HepG2 (cell line): ENCODE data around the gene SPN. TPM values are rescaled to one million over a fixed set of nuclear protein-coding genes. Genes with fewer than 3 reads are reported as not detected.
A peak's percentile ranks its signal among the peaks of the same experiment; 100 is the strongest.

Experiments
- CBFB ChIP-seq: sonication (generic); formaldehyde crosslinking; IDR thresholded peaks from 2 replicates; pipeline ENCODE4 v1.4.0; 2020; ENCODE audit warnings: missing genetic modification reagents
- EZH2 ChIP-seq: conservative IDR thresholded peaks from 2 replicates; pipeline ENCODE4 v1.6.1; 2012; ENCODE audit warnings: mild to moderate bottlenecking, low read depth, low read length, moderate library complexity
- GATA4 ChIP-seq: sonication (generic); IDR thresholded peaks from 2 replicates; pipeline ENCODE4 v1.6.1; 2016; ENCODE audit warnings: antibody characterized with exemption, low read depth, borderline replicate concordance
- MATR3 ChIP-seq: sonication (generic); formaldehyde crosslinking; IDR thresholded peaks from 2 replicates; pipeline ENCODE4 v1.4.0; 2020; ENCODE audit warnings: missing genetic modification reagents
- MED1 ChIP-seq: sonication (generic); formaldehyde crosslinking; IDR thresholded peaks from 2 replicates; pipeline ENCODE4 v1.4.0; 2020; ENCODE audit warnings: missing genetic modification reagents
- NR3C1 ChIP-seq: sonication (generic); formaldehyde crosslinking; IDR thresholded peaks from 2 replicates; pipeline ENCODE4 v1.4.0; 2020; ENCODE audit warnings: missing genetic modification reagents
- RAD51 ChIP-seq: fragments of 450-650 bp; IDR thresholded peaks from 2 replicates; pipeline ENCODE4 v1.6.1; 2016; ENCODE audit warnings: borderline replicate concordance
- SOX5 ChIP-seq: IDR thresholded peaks from 2 replicates; pipeline ENCODE4 v1.6.1; 2016; ENCODE audit warnings: borderline replicate concordance
- ZNF260 ChIP-seq: sonication (generic); formaldehyde crosslinking; IDR thresholded peaks from 2 replicates; pipeline ENCODE4 v1.4.0; 2020; ENCODE audit warnings: missing genetic modification reagents, low read depth, mild to moderate bottlenecking, borderline replicate concordance
- polyA plus RNA-seq, 8 experiments: library from polyadenylated mRNA; depleted of rRNA in 3 of 8; stranded (reverse) in 7 of 8; unstranded in 1 of 8; fragments of >200 nt; fragmentation: Illumina TruSeq in 4 of 8; extraction: Trizol in 4 of 8; gene quantifications; 2 replicates each; pipeline versions ENCODE4 v1.2.1 to v1.2.3, GENCODE V29; 2011 to 2016; ENCODE audit warnings: low read depth in 4 of 8, missing spikeins in 1 of 8, mixed read lengths in 1 of 8; ENCODE audit not compliant: insufficient read depth in 1 of 8
- total RNA-seq, 5 experiments: library from RNA; depleted of rRNA; stranded (reverse); fragments of >200 nt; fragmentation: Illumina TruSeq; extraction: Trizol; gene quantifications; 2 replicates each; pipeline ENCODE4 v1.2.3, GENCODE V29; 2016; ENCODE audit warnings: low read depth in 1 of 5
- TF ChIP-seq, protein P1 (sequence below): sonication (generic); formaldehyde crosslinking; IDR thresholded peaks from 2 replicates; pipeline ENCODE4 v1.4.0; 2020; ENCODE audit warnings: mild to moderate bottlenecking, missing genetic modification reagents
- TF ChIP-seq, protein P2 (sequence below): sonication (generic); formaldehyde crosslinking; IDR thresholded peaks from 2 replicates; pipeline ENCODE4 v1.4.0; 2020; ENCODE audit warnings: missing genetic modification reagents
- TF ChIP-seq, protein P3 (sequence below): sonication (generic); formaldehyde crosslinking; IDR thresholded peaks from 2 replicates; pipeline ENCODE4 v1.4.0; 2020; ENCODE audit warnings: missing genetic modification reagents
- TF ChIP-seq, protein P4 (sequence below): IDR thresholded peaks from 2 replicates; pipeline ENCODE4 v1.6.1; 2012; ENCODE audit warnings: low read depth, low read length, improper control_type of control experiment
- TF ChIP-seq, protein P5 (sequence below): fragments of 450-650 bp; IDR thresholded peaks from 2 replicates; pipeline ENCODE4 v1.6.1; 2016
- TF ChIP-seq, protein P6 (sequence below): IDR thresholded peaks from 2 replicates; pipeline ENCODE4 v1.6.1; 2016; ENCODE audit warnings: missing compliant biosample characterization, missing genetic modification reagents, borderline replicate concordance

The SPN gene
- total and polyA plus RNA-seq, 2 of the 13 experiments (the other 11 are each of a cell fraction or from before 2014, with no cell fraction given), result 0.22 to 1.6 TPM

DNA sequence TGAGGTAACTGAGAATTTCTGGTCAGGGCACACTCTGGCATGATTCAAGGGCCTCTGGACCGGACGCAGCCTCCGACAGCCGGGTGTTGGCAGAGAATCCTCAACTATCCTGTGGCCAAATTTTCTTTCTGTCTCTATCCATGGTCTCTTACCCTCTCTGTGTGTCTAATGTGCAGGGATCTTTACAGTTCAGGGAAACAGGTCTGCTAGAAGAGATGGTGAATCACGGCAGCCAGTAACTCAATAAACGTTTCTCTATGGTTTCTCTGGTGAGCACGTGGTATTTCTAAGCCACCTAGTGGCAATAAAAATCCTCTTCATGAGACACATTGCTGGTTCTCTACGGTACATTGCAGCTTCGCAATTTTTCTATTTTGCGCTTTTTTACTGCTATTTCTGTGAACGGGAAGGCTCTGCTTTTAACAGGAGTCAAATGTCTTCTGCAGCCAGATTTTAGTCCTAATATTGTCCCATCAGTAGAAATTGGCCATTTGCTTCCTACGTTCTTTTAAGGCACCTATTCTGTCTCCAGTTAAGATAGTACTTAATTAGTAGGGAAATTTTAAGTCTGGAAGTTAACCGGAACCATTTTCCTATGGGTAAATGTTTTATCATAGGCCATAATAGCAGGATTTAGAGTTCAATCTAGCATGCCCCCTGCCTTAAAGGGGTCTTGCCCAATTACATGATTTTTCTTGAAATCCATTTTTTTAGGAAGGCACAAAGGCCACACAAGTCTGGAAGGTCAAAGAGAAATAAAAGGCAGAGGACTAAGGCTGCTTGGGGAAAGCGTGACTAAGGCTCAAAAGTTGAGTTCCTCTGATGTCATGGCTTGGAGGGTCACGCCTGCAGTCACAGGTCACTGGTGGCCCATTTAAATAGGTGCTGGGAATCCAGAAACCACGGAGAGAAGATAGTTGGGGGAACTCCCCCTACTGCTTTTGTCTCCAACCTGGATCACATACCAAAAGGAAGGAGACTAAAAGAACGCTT, 47.5 kb downstream of the SPN start (continued):
- TF ChIP-seq, protein P1, sequence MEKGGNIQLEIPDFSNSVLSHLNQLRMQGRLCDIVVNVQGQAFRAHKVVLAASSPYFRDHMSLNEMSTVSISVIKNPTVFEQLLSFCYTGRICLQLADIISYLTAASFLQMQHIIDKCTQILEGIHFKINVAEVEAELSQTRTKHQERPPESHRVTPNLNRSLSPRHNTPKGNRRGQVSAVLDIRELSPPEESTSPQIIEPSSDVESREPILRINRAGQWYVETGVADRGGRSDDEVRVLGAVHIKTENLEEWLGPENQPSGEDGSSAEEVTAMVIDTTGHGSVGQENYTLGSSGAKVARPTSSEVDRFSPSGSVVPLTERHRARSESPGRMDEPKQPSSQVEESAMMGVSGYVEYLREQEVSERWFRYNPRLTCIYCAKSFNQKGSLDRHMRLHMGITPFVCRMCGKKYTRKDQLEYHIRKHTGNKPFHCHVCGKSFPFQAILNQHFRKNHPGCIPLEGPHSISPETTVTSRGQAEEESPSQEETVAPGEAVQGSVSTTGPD (CRISPR knock-in tag), result 0 out of 2 replicates have a peak, but pooled peaks have one; percentile 25
- 0 out of 2 replicates have a peak, but pooled peaks have one; percentile 28 for TF ChIP-seq MED1 (CRISPR knock-in tag)
- TF ChIP-seq ZNF260 (CRISPR knock-in tag), result no peak
- no peak for TF ChIP-seq EZH2
- TF ChIP-seq NR3C1 (CRISPR knock-in tag), result no peak
- TF ChIP-seq, protein P2, sequence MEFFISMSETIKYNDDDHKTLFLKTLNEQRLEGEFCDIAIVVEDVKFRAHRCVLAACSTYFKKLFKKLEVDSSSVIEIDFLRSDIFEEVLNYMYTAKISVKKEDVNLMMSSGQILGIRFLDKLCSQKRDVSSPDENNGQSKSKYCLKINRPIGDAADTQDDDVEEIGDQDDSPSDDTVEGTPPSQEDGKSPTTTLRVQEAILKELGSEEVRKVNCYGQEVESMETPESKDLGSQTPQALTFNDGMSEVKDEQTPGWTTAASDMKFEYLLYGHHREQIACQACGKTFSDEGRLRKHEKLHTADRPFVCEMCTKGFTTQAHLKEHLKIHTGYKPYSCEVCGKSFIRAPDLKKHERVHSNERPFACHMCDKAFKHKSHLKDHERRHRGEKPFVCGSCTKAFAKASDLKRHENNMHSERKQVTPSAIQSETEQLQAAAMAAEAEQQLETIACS, result no peak
- TF ChIP-seq, protein P3, sequence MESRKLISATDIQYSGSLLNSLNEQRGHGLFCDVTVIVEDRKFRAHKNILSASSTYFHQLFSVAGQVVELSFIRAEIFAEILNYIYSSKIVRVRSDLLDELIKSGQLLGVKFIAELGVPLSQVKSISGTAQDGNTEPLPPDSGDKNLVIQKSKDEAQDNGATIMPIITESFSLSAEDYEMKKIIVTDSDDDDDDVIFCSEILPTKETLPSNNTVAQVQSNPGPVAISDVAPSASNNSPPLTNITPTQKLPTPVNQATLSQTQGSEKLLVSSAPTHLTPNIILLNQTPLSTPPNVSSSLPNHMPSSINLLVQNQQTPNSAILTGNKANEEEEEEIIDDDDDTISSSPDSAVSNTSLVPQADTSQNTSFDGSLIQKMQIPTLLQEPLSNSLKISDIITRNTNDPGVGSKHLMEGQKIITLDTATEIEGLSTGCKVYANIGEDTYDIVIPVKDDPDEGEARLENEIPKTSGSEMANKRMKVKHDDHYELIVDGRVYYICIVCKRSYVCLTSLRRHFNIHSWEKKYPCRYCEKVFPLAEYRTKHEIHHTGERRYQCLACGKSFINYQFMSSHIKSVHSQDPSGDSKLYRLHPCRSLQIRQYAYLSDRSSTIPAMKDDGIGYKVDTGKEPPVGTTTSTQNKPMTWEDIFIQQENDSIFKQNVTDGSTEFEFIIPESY, result no peak
- TF ChIP-seq SOX5 (CRISPR knock-in tag), result 0 out of 2 replicates have a peak, but pooled peaks have one; percentile 17
- TF ChIP-seq GATA4, result no peak
- TF ChIP-seq, protein P4, sequence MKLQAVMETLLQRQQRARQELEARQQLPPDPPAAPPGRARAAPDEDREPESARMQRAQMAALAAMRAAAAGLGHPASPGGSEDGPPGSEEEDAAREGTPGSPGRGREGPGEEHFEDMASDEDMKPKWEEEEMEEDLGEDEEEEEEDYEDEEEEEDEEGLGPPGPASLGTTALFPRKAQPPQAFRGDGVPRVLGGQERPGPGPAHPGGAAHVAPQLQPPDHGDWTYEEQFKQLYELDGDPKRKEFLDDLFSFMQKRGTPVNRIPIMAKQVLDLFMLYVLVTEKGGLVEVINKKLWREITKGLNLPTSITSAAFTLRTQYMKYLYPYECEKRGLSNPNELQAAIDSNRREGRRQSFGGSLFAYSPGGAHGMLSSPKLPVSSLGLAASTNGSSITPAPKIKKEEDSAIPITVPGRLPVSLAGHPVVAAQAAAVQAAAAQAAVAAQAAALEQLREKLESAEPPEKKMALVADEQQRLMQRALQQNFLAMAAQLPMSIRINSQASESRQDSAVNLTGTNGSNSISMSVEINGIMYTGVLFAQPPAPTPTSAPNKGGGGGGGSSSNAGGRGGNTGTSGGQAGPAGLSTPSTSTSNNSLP, result peak; percentile 73; the same call in 1 of the 2 replicates
- TF ChIP-seq, protein P5, sequence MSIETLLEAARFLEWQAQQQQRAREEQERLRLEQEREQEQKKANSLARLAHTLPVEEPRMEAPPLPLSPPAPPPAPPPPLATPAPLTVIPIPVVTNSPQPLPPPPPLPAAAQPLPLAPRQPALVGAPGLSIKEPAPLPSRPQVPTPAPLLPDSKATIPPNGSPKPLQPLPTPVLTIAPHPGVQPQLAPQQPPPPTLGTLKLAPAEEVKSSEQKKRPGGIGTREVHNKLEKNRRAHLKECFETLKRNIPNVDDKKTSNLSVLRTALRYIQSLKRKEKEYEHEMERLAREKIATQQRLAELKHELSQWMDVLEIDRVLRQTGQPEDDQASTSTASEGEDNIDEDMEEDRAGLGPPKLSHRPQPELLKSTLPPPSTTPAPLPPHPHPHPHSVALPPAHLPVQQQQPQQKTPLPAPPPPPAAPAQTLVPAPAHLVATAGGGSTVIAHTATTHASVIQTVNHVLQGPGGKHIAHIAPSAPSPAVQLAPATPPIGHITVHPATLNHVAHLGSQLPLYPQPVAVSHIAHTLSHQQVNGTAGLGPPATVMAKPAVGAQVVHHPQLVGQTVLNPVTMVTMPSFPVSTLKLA, result peak; percentile 78
- no peak for TF ChIP-seq MATR3
- TF ChIP-seq RAD51, result peak; percentile 7; the same call in 1 of the 2 replicates
- TF ChIP-seq, protein P6, sequence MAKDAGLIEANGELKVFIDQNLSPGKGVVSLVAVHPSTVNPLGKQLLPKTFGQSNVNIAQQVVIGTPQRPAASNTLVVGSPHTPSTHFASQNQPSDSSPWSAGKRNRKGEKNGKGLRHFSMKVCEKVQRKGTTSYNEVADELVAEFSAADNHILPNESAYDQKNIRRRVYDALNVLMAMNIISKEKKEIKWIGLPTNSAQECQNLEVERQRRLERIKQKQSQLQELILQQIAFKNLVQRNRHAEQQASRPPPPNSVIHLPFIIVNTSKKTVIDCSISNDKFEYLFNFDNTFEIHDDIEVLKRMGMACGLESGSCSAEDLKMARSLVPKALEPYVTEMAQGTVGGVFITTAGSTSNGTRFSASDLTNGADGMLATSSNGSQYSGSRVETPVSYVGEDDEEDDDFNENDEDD (CRISPR knock-in tag), result peak; percentile 30; the same call in 1 of the 2 replicates
- TF ChIP-seq CBFB (CRISPR knock-in tag), result no peak
